ENCODE data around the gene SLC27A1.

- TF ChIP-seq REST (IDR thresholded peaks at IDR 0.05; ENCODE audit: insufficient read depth in 1 of 2, low read depth in 2 of 2, low read length in 2 of 2) = no peak
- TF ChIP-seq POLR2AphosphoS5 (IDR thresholded peaks at IDR 0.05; ENCODE audit: low read depth, low read length) = no peak
- no peak for TF ChIP-seq TAF1 (IDR thresholded peaks at IDR 0.05; ENCODE audit: borderline replicate concordance, insufficient read depth, low read length)
- no peak for TF ChIP-seq FOXP2 (optimal IDR thresholded peaks at IDR 0.05; ENCODE audit: borderline replicate concordance, extremely low read depth, extremely low read length, insufficient read depth)
These were observed 50.5 kb downstream of the SLC27A1 start for GRCh38 chr19:17520865-17521264.
